Cardiac muscle cell (in vitro differentiated cells and primary cell): ENCODE measurements around the gene MGMT. TPM values are rescaled to one million over a fixed set of nuclear protein-coding genes. Genes with fewer than 3 reads are reported as not detected.

Source experiments
- DNase-seq, 2 donors: peaks; one replicate each; pipeline versions ENCODE4 v3.0.0 to v3.0.0-alpha.2; 2010 to 2017; ENCODE audit warnings: low read depth in 1 of 2, low spot score in 1 of 2
- H3K27ac ChIP-seq: fragments of 200-600 bp; sonication (generic); 2 replicates; pipeline ENCODE4 v1.5.1; 2016
- H3K27me3 ChIP-seq: fragments of 200-600 bp; sonication (generic); 2 replicates; pipeline ENCODE4 v1.6.0; 2016; ENCODE audit warnings: control low read depth
- H3K36me3 ChIP-seq: fragments of 200-600 bp; sonication (generic); 2 replicates; pipeline ENCODE4 v1.5.1; 2016; ENCODE audit warnings: control low read depth
- H3K4me1 ChIP-seq: fragments of 200-600 bp; sonication (generic); 2 replicates; pipeline ENCODE4 v1.8.1; 2017; ENCODE audit warnings: low read depth, mild to moderate bottlenecking, mixed run types
- H3K4me3 ChIP-seq: fragments of 200-600 bp; sonication (generic); 2 replicates; pipeline ENCODE4 v1.5.1; 2016; ENCODE audit warnings: mild to moderate bottlenecking
- H3K9me3 ChIP-seq: fragments of 200-600 bp; sonication (generic); 2 replicates; pipeline ENCODE4 v1.5.1; 2017; ENCODE audit warnings: low read depth, mild to moderate bottlenecking, control low read depth
- CTCF ChIP-seq: IDR thresholded peaks from 2 replicates; pipeline ENCODE4 v1.5.1; 2012; ENCODE audit warnings: low read depth, mild to moderate bottlenecking, low read length
- polyA plus RNA-seq: library from polyadenylated mRNA; unstranded; fragments of >200 nt; fragmentation: Nextera tagmentation; extraction: Ambion mirVana; gene quantifications from 2 replicates; pipeline ENCODE4 v1.2.1, GENCODE V29; 2016
- total RNA-seq: library from RNA; depleted of rRNA; stranded (reverse); fragments of >200 nt; gene quantifications from 2 replicates; pipeline ENCODE4 v1.2.3, GENCODE V29; 2016

The MGMT gene
- total and polyA plus RNA-seq, 2 experiments from 2014 or later: 21.8 to 28.0 TPM

- Histone ChIP-seq H3K27ac (no peak overlapping the region), H3K4me1 (no peaks in the 10 kb centered on the region), H3K4me3 (no peak overlapping the region), H3K9me3 (no peaks in the 10 kb centered on the region), H3K27me3 (no peaks in the 10 kb centered on the region), H3K36me3 (no peaks in the 10 kb centered on the region)
- no peak for DNase-seq
- TF ChIP-seq CTCF: no peak
Measured at GRCh38 chr10:129602938-129603535, 136.0 kb downstream of the MGMT start.

GRCh38 chr10:129604333-129605032, 137.4 kb downstream of the MGMT start:
- H3K4me1 ChIP-seq: no peaks in the 10 kb centered on the region
- no peaks in the 10 kb centered on the region for H3K27me3 ChIP-seq
- H3K9me3 ChIP-seq: no peaks in the 10 kb centered on the region
- H3K4me3 ChIP-seq: no peak overlapping the region
- TF ChIP-seq CTCF: no peak
- no peaks in the 10 kb centered on the region for H3K36me3 ChIP-seq
- DNase-seq: no peak
- no peak overlapping the region for H3K27ac ChIP-seq

GRCh38 chr10:129605266-129605985, 138.4 kb downstream of the MGMT start:
- Histone ChIP-seq H3K27me3 (no peaks in the 10 kb centered on the region), H3K36me3 (no peaks in the 10 kb centered on the region), H3K9me3 (no peaks in the 10 kb centered on the region), H3K4me3 (no peak overlapping the region), H3K4me1 (no peaks in the 10 kb centered on the region), H3K27ac (no peak overlapping the region)
- TF ChIP-seq CTCF: no peak
- no peak for DNase-seq

GRCh38 chr10:129605986-129606518, 139.0 kb downstream of the MGMT start:
- no peak for TF ChIP-seq CTCF
- no peaks in the 10 kb centered on the region for H3K9me3 ChIP-seq
- H3K27me3 ChIP-seq: no peaks in the 10 kb centered on the region
- no peak overlapping the region for H3K27ac ChIP-seq
- no peak overlapping the region for H3K4me3 ChIP-seq
- H3K36me3 ChIP-seq: no peaks in the 10 kb centered on the region
- no peaks in the 10 kb centered on the region for H3K4me1 ChIP-seq
- DNase-seq: no peak

- Histone ChIP-seq H3K27me3 (no peaks in the 10 kb centered on the region), H3K9me3 (no peaks in the 10 kb centered on the region), H3K36me3 (no peaks in the 10 kb centered on the region), H3K4me3 (no peak overlapping the region), H3K27ac (no peak overlapping the region), H3K4me1 (no peaks in the 10 kb centered on the region)
- no peak for DNase-seq
- no peak for TF ChIP-seq CTCF
Measured at GRCh38 chr10:129607607-129608109, 140.6 kb downstream of the MGMT start.
